Stimulated activated CD4-positive, alpha-beta T cell treated with anti-CD3 and anti-CD28 coated beads, Interleukin-2, amount 100 ng/mL, for 4 hours (primary cell): Measurements from ENCODE around the gene GJA3.
A peak's percentile ranks its signal among the peaks of the same experiment; 100 is the strongest.

Experiments used
- DNase-seq: peaks from one replicate; pipeline ENCODE4 v3.0.0-alpha.2; 2020; ENCODE audit warnings: low read depth

GJA3 gene

GRCh38 chr13:20127562-20128458 is 33.0 kb downstream of the GJA3 start:
- DNase-seq = no peak

- no peak for DNase-seq
These were observed 33.6 kb downstream of the GJA3 start for GRCh38 chr13:20127262-20127561.

- DNase-seq = no peak
These were observed 34.2 kb downstream of the GJA3 start for GRCh38 chr13:20126541-20127261.

- DNase-seq = no peak
These were observed 35.1 kb downstream of the GJA3 start for GRCh38 chr13:20125783-20126165.

GRCh38 chr13:20125129-20125782 is 35.6 kb downstream of the GJA3 start:
- no peak for DNase-seq

- no peak for DNase-seq
These were observed 36.5 kb downstream of the GJA3 start for GRCh38 chr13:20124303-20124702.

GRCh38 chr13:20121159-20121525 is 39.7 kb downstream of the GJA3 start:
- DNase-seq = no peak

GRCh38 chr13:20119960-20120359 is 40.9 kb downstream of the GJA3 start:
- DNase-seq = no peak

GRCh38 chr13:20118268-20119140 is 42.3 kb downstream of the GJA3 start:
- peak; percentile 41 for DNase-seq

- DNase-seq = no peak
These were observed 44.6 kb downstream of the GJA3 start for GRCh38 chr13:20116213-20116612.

GRCh38 chr13:20114066-20114610 is 46.7 kb downstream of the GJA3 start:
- no peak for DNase-seq

GRCh38 chr13:20109037-20109436 is 51.8 kb downstream of the GJA3 start:
- no peak for DNase-seq

GRCh38 chr13:20106742-20107141 is 54.1 kb downstream of the GJA3 start:
- no peak for DNase-seq

GRCh38 chr13:20105161-20105689 is 55.6 kb downstream of the GJA3 start:
- no peak for DNase-seq

- DNase-seq = no peak
These were observed 58.2 kb downstream of the GJA3 start for GRCh38 chr13:20102525-20103180.

GRCh38 chr13:20101467-20102316 is 59.2 kb downstream of the GJA3 start:
- DNase-seq = no peak

GRCh38 chr13:20099319-20099718 is 61.5 kb downstream of the GJA3 start:
- DNase-seq = no peak

GRCh38 chr13:20093951-20094350 is 66.9 kb downstream of the GJA3 start:
- no peak for DNase-seq

GRCh38 chr13:20090349-20090748 is 70.5 kb downstream of the GJA3 start:
- DNase-seq = no peak
